CD4-positive, alpha-beta T cell (primary cell): ENCODE data around the gene PLA2G2A. TPM values are rescaled to one million over a fixed set of nuclear protein-coding genes. Genes with fewer than 3 reads are reported as not detected.

Experiments
- total RNA-seq, 174 experiments: library from RNA in 2 of 174; stranded (reverse) in 2 of 174; gene quantifications; one replicate each; pipeline ENCODE4 v1.2.3 and lab custom pipeline; 2021 to 2026

Gene PLA2G2A
- total RNA-seq, 2 experiments from 2014 or later, result not detected

Other genes starting within 250 kb of the PLA2G2A start
- gene TMCO4, start 179.7 kb downstream of the PLA2G2A start, total RNA-seq, result 10 to 100 TPM; 12.4 to 13.9 TPM
- not detected for gene RNF186, start 164.3 kb downstream of the PLA2G2A start, total RNA-seq
- gene OTUD3, start 97.2 kb downstream of the PLA2G2A start, total RNA-seq, result 10 to 100 TPM; 11.4 to 12.6 TPM
- gene PLA2G2E, start 56.0 kb downstream of the PLA2G2A start, total RNA-seq, result not detected
- not detected for gene PLA2G5, start 90.6 kb upstream of the PLA2G2A start, total RNA-seq
- not detected for gene PLA2G2D, start 139.9 kb upstream of the PLA2G2A start, total RNA-seq
- gene PLA2G2F, start 159.7 kb upstream of the PLA2G2A start, total RNA-seq, result not detected
- under 1 TPM; 0.22 to 0.44 TPM for gene UBXN10, start 206.5 kb upstream of the PLA2G2A start, total RNA-seq
- gene PLA2G2C, start 206.9 kb upstream of the PLA2G2A start, total RNA-seq, result not detected